Endothelial cell (in vitro differentiated cells): ENCODE data around the gene PRKCZ. TPM values are rescaled to one million over a fixed set of nuclear protein-coding genes. Genes with fewer than 3 reads are reported as not detected.

Experiments used
- DNase-seq: peaks from one replicate; pipeline ENCODE4 v3.0.0; 2021; ENCODE audit warnings: low spot score
- H3K27ac Mint-ChIP-seq: one replicate; pipeline ENCODE4 v1.8.0; 2021; ENCODE audit warnings: mixed read lengths, inconsistent platforms; ENCODE audit not compliant: unreplicated experiment
- H3K27me3 Mint-ChIP-seq: one replicate; pipeline ENCODE4 v1.8.0; 2021; ENCODE audit warnings: mild to moderate bottlenecking, moderate library complexity, mixed read lengths, inconsistent platforms; ENCODE audit not compliant: unreplicated experiment
- H3K36me3 Mint-ChIP-seq: one replicate; pipeline ENCODE4 v1.8.0; 2021; ENCODE audit warnings: mild to moderate bottlenecking, low read depth, mixed read lengths, inconsistent platforms; ENCODE audit not compliant: unreplicated experiment
- H3K4me1 Mint-ChIP-seq: one replicate; pipeline ENCODE4 v1.8.0; 2021; ENCODE audit warnings: mild to moderate bottlenecking, mixed read lengths, inconsistent platforms; ENCODE audit not compliant: unreplicated experiment
- H3K4me3 Mint-ChIP-seq: one replicate; pipeline ENCODE4 v1.8.0; 2021; ENCODE audit warnings: mild to moderate bottlenecking, mixed read lengths, inconsistent platforms; ENCODE audit not compliant: unreplicated experiment
- H3K9me3 Mint-ChIP-seq: one replicate; pipeline ENCODE4 v1.8.0; 2021; ENCODE audit warnings: mixed read lengths, inconsistent platforms; ENCODE audit not compliant: unreplicated experiment
- total RNA-seq: library from RNA; stranded (reverse); fragmentation: NEBNext Ultra II Directional; extraction: Animal tissue kit (Norgen Biotek cat#: 25700); gene quantifications from one replicate; pipeline ENCODE4 v1.2.1, GENCODE V29; 2021; ENCODE audit not compliant: unreplicated experiment
- TF ChIP-seq, protein P1 (sequence below): fragments of 200-600 bp; sonication (generic); IDR thresholded peaks from one replicate; pipeline ENCODE4 v1.5.0; 2021; ENCODE audit warnings: antibody characterized with exemption; ENCODE audit not compliant: unreplicated experiment

Gene PRKCZ
- total RNA-seq, 1 donor from 2014 or later = 23.1 TPM

- peaks cover 5% of the 10 kb centered on the region for H3K4me1 Mint-ChIP-seq
- H3K4me3 Mint-ChIP-seq = no peak overlapping the region
- TF ChIP-seq, protein P1, sequence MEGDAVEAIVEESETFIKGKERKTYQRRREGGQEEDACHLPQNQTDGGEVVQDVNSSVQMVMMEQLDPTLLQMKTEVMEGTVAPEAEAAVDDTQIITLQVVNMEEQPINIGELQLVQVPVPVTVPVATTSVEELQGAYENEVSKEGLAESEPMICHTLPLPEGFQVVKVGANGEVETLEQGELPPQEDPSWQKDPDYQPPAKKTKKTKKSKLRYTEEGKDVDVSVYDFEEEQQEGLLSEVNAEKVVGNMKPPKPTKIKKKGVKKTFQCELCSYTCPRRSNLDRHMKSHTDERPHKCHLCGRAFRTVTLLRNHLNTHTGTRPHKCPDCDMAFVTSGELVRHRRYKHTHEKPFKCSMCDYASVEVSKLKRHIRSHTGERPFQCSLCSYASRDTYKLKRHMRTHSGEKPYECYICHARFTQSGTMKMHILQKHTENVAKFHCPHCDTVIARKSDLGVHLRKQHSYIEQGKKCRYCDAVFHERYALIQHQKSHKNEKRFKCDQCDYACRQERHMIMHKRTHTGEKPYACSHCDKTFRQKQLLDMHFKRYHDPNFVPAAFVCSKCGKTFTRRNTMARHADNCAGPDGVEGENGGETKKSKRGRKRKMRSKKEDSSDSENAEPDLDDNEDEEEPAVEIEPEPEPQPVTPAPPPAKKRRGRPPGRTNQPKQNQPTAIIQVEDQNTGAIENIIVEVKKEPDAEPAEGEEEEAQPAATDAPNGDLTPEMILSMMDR = no peak
Observed at GRCh38 chr1:2134621-2135307, 84.6 kb downstream of the PRKCZ start.

DNA sequence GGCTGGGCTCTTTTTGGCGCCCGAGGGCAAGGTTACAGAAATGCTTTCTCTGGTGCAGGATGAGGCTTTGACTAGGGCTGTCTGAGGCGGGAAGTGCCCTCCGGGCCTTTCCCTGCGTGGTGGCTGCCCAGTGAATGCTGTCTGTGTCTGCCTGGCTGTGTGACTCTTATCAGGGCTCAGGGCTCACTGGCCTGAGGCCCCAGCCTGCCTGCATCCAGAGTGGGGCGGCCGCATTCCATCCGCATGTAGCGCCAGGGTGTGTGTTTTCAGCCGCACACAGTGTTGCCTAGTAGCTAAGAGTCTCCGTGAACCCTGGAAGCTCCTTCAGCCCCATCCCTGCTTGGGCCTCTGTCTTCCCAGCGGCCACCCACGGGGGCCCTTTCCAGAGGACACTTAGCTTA, 85.2 kb downstream of the PRKCZ start:
- DNase-seq = no peak
- TF ChIP-seq, protein P1 = no peak
- Mint-ChIP-seq H3K4me1 (peaks cover 10% of the 10 kb centered on the region), H3K27ac (no peak overlapping the region), H3K36me3 (peaks cover 13% of the 10 kb centered on the region), H3K27me3 (peaks cover 15% of the 10 kb centered on the region), H3K9me3 (no peaks in the 10 kb centered on the region), H3K4me3 (no peak overlapping the region)

More at GRCh38 chr1:2134621-2135307, 84.6 kb downstream of the PRKCZ start:
- peaks cover 13% of the 10 kb centered on the region for H3K36me3 Mint-ChIP-seq
- no peaks in the 10 kb centered on the region for H3K9me3 Mint-ChIP-seq
- DNase-seq = no peak
- peaks cover 9% of the 10 kb centered on the region for H3K27me3 Mint-ChIP-seq
- no peak overlapping the region for H3K27ac Mint-ChIP-seq

DNA sequence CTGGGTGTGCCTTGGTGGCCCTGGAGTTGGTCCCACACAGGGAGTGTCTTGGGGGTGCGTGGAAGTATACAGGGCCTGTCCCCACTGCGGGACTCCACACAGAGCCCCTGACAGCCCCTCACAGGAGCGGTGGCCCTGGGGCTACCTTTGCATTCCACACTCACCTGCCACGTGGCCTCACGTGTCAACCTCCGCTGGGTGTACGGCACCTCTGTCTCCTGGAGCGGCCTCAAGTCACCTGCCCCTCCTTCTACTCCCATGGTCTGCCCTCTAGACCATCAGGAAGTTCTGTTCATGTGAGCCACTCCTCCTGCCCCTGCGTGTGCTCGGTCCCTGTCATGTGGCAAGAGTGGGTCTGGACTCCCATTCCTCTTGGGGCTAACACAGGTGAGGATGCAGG, 85.7 kb downstream of the PRKCZ start:
- no peak for DNase-seq
- H3K27ac Mint-ChIP-seq = no peak overlapping the region
- H3K27me3 Mint-ChIP-seq = peaks cover 15% of the 10 kb centered on the region
- H3K4me1 Mint-ChIP-seq = peaks cover 10% of the 10 kb centered on the region
- H3K9me3 Mint-ChIP-seq = no peaks in the 10 kb centered on the region
- TF ChIP-seq, protein P1 = no peak
- H3K4me3 Mint-ChIP-seq = no peak overlapping the region
- peaks cover 13% of the 10 kb centered on the region for H3K36me3 Mint-ChIP-seq

- no peak overlapping the region for H3K4me3 Mint-ChIP-seq
Observed at GRCh38 chr1:2136386-2137235, 86.4 kb downstream of the PRKCZ start.

More at GRCh38 chr1:2136386-2137235, 86.4 kb downstream of the PRKCZ start:
- no peak overlapping the region for H3K27ac Mint-ChIP-seq
- H3K27me3 Mint-ChIP-seq = peaks cover 15% of the 10 kb centered on the region
- peaks cover 10% of the 10 kb centered on the region for H3K4me1 Mint-ChIP-seq
- DNase-seq = no peak
- TF ChIP-seq, protein P1 = no peak
- no peaks in the 10 kb centered on the region for H3K9me3 Mint-ChIP-seq
- peaks cover 13% of the 10 kb centered on the region for H3K36me3 Mint-ChIP-seq
